Tibial nerve (tissue), 4 donors: ENCODE measurements around the gene LAX1.

Source experiments
- CTCF ChIP-seq, 5 experiments: fragments of 200-600 bp in 3 of 5; fragments of 450-650 bp in 2 of 5; sonication (generic) in 3 of 5; IDR thresholded peaks; one replicate each; pipeline ENCODE4 v1.5.1; 2016 to 2019; ENCODE audit warnings: antibody characterized with exemption in 5 of 5, mild to moderate bottlenecking in 3 of 5, moderate library complexity in 2 of 5
- EP300 ChIP-seq, 2 donors: sonication (generic); formaldehyde crosslinking; IDR thresholded peaks; one replicate each; pipeline ENCODE4 v1.6.1; 2017; ENCODE audit warnings: antibody characterized with exemption in 2 of 2, mild to moderate bottlenecking in 1 of 2
- POLR2A ChIP-seq, 2 donors: fragments of 450-650 bp; IDR thresholded peaks; one replicate each; pipeline ENCODE4 v1.6.1; 2017; ENCODE audit warnings: antibody characterized with exemption in 2 of 2, mild to moderate bottlenecking in 2 of 2, moderate library complexity in 2 of 2

GRCh38 chr1:203717120-203717519, 47.9 kb upstream of the LAX1 start:
- TF ChIP-seq CTCF (IDR thresholded peaks at IDR 0.05) (no peak), POLR2A (IDR thresholded peaks at IDR 0.05) (no peak), EP300 (IDR thresholded peaks at IDR 0.05) (no peak)
